LNCaP clone FGC (cell line): Measurements from ENCODE around the gene BPIFB4.

Source experiments
- DNase-seq: peaks from one replicate; pipeline ENCODE4 v3.0.0-alpha.2; 2011; ENCODE audit warnings: low read depth
- H3K4me3 ChIP-seq: 2 replicates; pipeline ENCODE4 v1.5.1; 2011; ENCODE audit warnings: mild to moderate bottlenecking, low read depth, low read length, control low read depth
- CTCF ChIP-seq: IDR thresholded peaks from 2 replicates; pipeline ENCODE4 v1.5.1; 2012; ENCODE audit warnings: mild to moderate bottlenecking; ENCODE audit not compliant: control insufficient read depth, insufficient read depth; ENCODE audit errors: extremely low read depth

The BPIFB4 gene

GRCh38 chr20:33065785-33066184, 13.7 kb upstream of the BPIFB4 start:
- no peak for TF ChIP-seq CTCF
- no peak overlapping the region for H3K4me3 ChIP-seq
- no peak for DNase-seq

GRCh38 chr20:33067806-33068205, 11.6 kb upstream of the BPIFB4 start:
- H3K4me3 ChIP-seq: no peak overlapping the region
- TF ChIP-seq CTCF: no peak
- no peak for DNase-seq

GRCh38 chr20:33068251-33068939, 11.0 kb upstream of the BPIFB4 start:
- no peak overlapping the region for H3K4me3 ChIP-seq
- no peak for TF ChIP-seq CTCF
- DNase-seq: no peak

GRCh38 chr20:33069673-33070072, 9.8 kb upstream of the BPIFB4 start:
- no peak overlapping the region for H3K4me3 ChIP-seq
- no peak for TF ChIP-seq CTCF
- no peak for DNase-seq

GRCh38 chr20:33070111-33071053, 9.1 kb upstream of the BPIFB4 start:
- no peak overlapping the region for H3K4me3 ChIP-seq
- DNase-seq: no peak
- TF ChIP-seq CTCF: no peak

GRCh38 chr20:33071198-33071597, 8.2 kb upstream of the BPIFB4 start:
- DNase-seq: no peak
- H3K4me3 ChIP-seq: no peak overlapping the region
- no peak for TF ChIP-seq CTCF
